Memory B cell (primary cell): ENCODE data around the gene NDC1.
"Not testable (repeated sequence)": the region's sequence is repeated elsewhere in the genome, so short reads cannot be mapped to it uniquely, and the experiment has no call there.

ENCODE experiments used
- ATAC-seq: fragments of 150-1000 bp; cut with Tn5 transposase; 2 replicates; pipeline ENCODE4 v1.10.0; 2021; ENCODE audit warnings: low read depth, mild to moderate bottlenecking, moderate library complexity
- DNase-seq, 2 donors: peaks; one replicate each; pipeline ENCODE4 v3.0.0; 2022; ENCODE audit warnings: low spot score in 2 of 2
- H3K27ac Mint-ChIP-seq: one replicate; pipeline ENCODE4 v1.8.0; 2022; ENCODE audit warnings: mild to moderate bottlenecking, moderate library complexity, mixed read lengths
- H3K27me3 Mint-ChIP-seq: one replicate; pipeline ENCODE4 v1.8.0; 2022; ENCODE audit warnings: mixed read lengths
- H3K36me3 Mint-ChIP-seq: one replicate; pipeline ENCODE4 v1.8.0; 2022; ENCODE audit warnings: mild to moderate bottlenecking, mixed read lengths
- H3K4me1 Mint-ChIP-seq: one replicate; pipeline ENCODE4 v1.8.0; 2022; ENCODE audit warnings: mixed read lengths
- H3K4me3 Mint-ChIP-seq: one replicate; pipeline ENCODE4 v1.8.0; 2022; ENCODE audit warnings: mild to moderate bottlenecking, moderate library complexity, mixed read lengths
- H3K9me3 Mint-ChIP-seq: one replicate; pipeline ENCODE4 v1.8.0; 2022; ENCODE audit warnings: mixed read lengths

The NDC1 gene, protein sequence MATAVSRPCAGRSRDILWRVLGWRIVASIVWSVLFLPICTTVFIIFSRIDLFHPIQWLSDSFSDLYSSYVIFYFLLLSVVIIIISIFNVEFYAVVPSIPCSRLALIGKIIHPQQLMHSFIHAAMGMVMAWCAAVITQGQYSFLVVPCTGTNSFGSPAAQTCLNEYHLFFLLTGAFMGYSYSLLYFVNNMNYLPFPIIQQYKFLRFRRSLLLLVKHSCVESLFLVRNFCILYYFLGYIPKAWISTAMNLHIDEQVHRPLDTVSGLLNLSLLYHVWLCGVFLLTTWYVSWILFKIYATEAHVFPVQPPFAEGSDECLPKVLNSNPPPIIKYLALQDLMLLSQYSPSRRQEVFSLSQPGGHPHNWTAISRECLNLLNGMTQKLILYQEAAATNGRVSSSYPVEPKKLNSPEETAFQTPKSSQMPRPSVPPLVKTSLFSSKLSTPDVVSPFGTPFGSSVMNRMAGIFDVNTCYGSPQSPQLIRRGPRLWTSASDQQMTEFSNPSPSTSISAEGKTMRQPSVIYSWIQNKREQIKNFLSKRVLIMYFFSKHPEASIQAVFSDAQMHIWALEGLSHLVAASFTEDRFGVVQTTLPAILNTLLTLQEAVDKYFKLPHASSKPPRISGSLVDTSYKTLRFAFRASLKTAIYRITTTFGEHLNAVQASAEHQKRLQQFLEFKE

DNA sequence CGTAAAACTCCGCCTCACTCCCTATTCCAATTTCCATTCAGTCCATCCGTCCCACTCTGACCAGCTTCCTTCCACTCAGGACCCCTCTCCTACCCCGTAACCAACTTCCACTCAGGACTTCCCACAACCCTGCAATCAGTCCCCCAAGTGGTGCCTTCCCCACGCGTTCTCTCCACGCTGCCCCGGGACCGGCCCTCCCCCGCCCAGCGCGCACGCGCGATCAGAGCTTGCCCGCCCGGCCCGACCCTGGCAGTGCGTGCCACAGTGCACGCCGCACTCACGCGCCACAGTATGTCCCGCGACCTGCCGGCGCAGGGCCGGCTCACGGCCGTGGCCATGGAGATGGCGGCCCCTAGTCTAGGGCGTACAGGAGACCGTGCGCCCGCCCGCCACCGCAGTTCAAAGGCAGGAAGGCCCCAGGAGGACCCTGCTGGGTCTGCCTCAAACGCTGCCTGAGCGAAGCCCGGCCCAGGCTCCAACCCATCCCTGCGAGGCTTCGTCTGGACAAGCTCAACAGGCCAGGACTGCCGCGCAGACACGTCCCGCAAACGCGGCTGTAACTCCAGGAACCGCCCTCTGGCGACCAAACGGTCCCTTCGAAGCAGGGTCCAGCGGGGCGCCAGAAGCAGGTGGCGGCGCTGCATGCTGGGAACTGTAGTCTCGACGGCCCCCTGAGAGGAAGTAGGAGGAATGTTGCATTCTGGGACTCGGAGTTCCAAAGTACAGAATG is at the start of gene NDC1:
Gene NDC1, minus strand, starts transcription at position 373 of the 730 bp plus-strand sequence. Its CDS starts 35 bp downstream, at position 338.
- Mint-ChIP-seq H3K27me3 (peaks cover 2% of the 10 kb centered on the region), H3K36me3 (no peaks in the 10 kb centered on the region), H3K4me1 (peaks cover 19% of the 10 kb centered on the region), H3K4me3 (peak within 1 kb of the TSS; percentile 96), H3K9me3 (peaks cover 2% of the 10 kb centered on the region), H3K27ac (peak within 1 kb of the TSS; percentile 98)
- peak; percentile 84 to 96 for DNase-seq
- ATAC-seq, result peak; percentile 85

DNA sequence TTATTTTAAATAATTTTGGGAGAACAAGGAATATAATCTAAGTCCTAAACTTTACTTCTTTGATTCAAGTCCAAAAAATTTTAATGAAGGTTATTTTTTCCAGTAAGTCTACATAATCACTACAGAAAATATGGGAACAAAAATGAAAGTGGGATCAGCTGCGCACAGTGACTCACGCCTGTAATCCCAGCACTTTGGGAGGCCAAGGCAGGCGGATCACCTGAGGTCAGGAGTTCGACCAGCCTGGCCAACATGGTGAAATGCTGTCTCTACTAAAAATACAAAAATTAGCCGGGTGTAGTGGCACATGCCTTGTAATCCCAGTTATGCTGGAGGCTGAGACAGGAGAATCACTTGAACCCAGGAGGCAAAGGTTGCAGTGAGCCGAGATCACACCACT is 45.5 kb upstream of the NDC1 start:
- peaks cover 35% of the 10 kb centered on the region for H3K36me3 Mint-ChIP-seq
- peaks cover 17% of the 10 kb centered on the region for H3K4me1 Mint-ChIP-seq

DNA sequence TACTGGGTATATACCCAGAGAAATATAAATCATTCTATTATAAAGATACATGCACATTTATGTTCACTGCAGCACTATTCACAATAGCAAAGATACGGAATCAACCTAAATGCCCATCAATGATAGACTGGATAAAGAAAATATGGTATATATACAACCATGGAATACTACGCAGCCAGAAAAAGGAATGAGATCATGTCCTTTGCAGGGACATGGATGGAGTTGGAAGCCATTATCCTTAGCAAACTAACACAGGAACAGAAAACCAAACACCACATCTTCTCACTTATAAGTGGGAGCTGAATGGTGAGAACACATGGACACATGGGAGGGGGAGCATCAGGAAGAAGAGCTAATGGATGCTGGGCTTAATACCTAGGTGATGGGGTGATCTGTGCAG is 43.8 kb upstream of the NDC1 start:
- H3K27ac Mint-ChIP-seq, H3K4me3 Mint-ChIP-seq, H3K27me3 Mint-ChIP-seq, H3K4me1 Mint-ChIP-seq, ATAC-seq, H3K9me3 Mint-ChIP-seq, DNase-seq: not testable (repeated sequence)
- peaks cover 35% of the 10 kb centered on the region for H3K36me3 Mint-ChIP-seq

More for the DNA sequence above, 45.5 kb upstream of the NDC1 start:
- not testable (repeated sequence) for H3K27ac Mint-ChIP-seq, H3K27me3 Mint-ChIP-seq, DNase-seq, H3K9me3 Mint-ChIP-seq, H3K4me3 Mint-ChIP-seq, ATAC-seq

DNA sequence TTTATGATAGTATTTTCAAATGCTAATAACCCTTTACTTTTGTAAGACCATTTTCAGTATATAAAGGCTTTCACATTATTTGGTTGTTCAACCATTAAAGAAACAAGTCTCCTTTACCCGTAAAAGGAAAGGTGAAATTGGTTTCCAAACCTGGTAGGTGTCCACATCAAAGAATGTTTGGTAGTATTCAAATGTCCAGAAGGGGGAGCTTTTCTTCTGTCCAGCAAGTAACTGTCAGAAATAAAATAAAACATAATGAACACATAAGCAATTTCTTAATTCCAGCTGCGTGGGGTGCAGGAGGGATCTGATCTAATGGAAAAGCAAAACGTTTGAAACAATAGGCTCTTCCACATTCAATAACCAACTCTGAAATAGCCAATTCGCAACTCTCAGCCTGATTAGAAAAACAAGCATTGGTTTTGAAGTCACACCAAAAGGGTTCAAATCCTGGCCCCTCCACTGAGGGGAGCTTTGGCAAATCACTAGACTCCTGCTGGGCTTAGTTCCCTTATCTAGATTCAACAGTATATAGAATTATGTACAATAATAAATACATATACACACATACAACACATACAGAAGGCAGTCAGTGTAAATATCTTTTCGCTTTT is 40.5 kb upstream of the NDC1 start:
- Mint-ChIP-seq H3K36me3 (peaks cover 41% of the 10 kb centered on the region), H3K4me1 (peaks cover 6% of the 10 kb centered on the region), H3K4me3 (no peak overlapping the region), H3K9me3 (peaks cover 4% of the 10 kb centered on the region), H3K27me3 (no peaks in the 10 kb centered on the region), H3K27ac (no peak overlapping the region)
- peak in 1 of 2 donors; percentile 10 for DNase-seq
- no peak for ATAC-seq

DNA sequence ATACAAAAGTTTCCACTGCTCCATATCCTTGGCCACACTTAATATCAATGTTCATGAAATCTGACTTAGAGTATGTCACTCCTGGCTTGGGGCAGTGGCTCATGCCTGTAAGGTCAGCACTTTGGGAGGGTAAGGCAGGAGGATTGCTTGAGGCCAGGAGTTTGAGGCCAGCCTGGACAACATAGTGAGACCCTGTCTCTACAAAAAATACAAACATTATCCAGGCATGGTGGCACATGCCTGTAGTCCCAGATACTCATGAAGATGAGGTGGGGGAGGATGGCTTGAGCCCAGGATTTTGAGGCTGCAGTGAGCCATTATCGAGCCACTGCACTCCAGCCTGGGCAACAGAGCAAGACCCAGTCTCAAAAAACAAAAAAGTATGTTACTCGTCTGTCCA is 37.1 kb upstream of the NDC1 start:
- ATAC-seq, DNase-seq, H3K27me3 Mint-ChIP-seq, H3K9me3 Mint-ChIP-seq, H3K4me3 Mint-ChIP-seq, H3K4me1 Mint-ChIP-seq, H3K27ac Mint-ChIP-seq: not testable (repeated sequence)
- peaks cover 29% of the 10 kb centered on the region for H3K36me3 Mint-ChIP-seq

DNA sequence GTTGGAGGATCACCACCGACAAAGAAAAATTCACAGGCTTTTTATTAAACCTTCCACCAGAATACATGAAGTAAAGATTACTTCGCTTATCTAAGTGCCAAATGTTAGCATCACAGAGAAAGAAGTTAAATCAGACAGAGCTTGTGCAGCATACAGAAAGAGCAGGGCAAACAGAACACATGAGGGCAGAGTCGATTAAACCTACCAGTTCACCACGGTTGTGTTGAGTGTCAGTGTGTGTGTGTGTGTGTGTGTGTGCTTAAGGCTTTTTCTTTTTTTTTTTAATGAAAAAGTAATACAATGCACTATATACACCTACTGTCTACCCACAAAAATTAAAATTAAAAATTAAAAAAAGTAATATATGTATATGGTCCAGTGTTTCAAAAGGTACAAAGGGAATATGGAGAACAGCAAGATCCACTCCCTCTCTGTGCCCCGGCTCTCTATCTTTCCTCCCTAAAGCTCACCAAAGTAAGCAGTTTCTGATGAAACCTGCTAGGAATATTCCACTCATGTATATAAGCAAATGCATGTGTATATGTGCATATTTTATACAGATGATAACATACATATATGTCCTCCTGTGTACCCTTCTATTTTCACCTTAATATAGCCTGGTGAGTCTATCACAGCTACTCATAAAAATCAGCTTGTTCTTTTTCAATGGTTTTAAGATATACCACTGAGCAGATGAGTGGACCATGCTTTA is 33.8 kb upstream of the NDC1 start:
- DNase-seq, result no peak
- no peak for ATAC-seq
- no peak overlapping the region for H3K27ac Mint-ChIP-seq
- H3K4me1 Mint-ChIP-seq, result peaks cover 3% of the 10 kb centered on the region
- H3K9me3 Mint-ChIP-seq, result no peaks in the 10 kb centered on the region
- no peaks in the 10 kb centered on the region for H3K27me3 Mint-ChIP-seq
- peaks cover 21% of the 10 kb centered on the region for H3K36me3 Mint-ChIP-seq
- H3K4me3 Mint-ChIP-seq, result no peak overlapping the region

DNA sequence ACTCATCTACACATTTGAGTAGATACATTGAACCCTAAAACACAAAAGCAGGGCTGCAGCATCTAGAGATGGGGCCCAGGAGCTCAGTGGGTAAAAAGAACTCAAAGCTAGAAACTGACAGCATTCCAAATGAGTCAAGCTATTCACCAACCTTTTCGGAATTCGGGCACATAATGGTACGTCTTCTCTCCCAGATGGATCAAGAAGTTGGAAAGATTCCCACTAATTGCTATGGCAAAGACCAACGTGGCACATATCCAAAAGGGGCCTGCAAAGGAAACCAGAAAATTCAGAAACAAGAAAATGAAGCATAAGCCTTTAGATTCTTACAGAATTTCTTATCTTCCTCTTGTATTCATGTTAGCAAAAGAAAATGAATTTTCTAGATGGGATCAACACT is 33.1 kb upstream of the NDC1 start:
- Mint-ChIP-seq H3K9me3 (no peaks in the 10 kb centered on the region), H3K4me1 (peaks cover 3% of the 10 kb centered on the region), H3K27ac (no peak overlapping the region), H3K4me3 (no peak overlapping the region), H3K36me3 (peaks cover 25% of the 10 kb centered on the region), H3K27me3 (no peaks in the 10 kb centered on the region)
- ATAC-seq (no peak), DNase-seq (no peak)

DNA sequence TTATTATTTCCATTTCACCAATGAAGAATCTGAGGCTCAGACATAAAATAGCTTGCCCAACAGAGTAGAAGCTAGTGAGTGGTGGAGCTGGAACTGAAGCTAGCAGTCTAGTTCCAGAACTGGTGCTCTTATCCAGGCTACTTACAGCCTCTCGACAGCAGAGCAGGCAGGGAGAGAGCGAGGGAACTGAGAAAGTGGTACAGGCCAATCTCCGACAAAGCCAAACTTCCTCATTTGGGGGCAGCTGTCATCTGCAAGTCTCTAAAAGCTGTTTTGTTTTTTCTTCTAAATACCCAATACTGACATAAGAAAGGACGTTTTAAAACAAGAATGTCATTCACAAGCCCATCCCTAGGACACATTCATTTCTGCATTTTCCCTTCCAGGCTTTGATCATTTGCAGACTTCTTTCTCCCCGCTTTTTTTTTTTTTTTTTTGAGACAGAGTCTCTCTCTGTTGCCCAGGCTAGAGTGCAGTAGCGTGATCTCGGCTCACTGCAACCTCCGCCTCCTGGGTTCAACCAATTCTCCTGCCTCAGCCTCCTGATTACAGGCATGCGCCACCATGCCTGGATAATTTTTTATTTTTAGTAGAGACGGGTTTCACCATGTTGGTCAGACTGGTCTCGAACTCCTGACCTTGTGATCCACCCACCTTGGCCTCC is 31.5 kb upstream of the NDC1 start:
- H3K36me3 Mint-ChIP-seq, result peaks cover 19% of the 10 kb centered on the region
- peak; percentile 99 for ATAC-seq
- peak overlapping the region; percentile 24 for H3K4me3 Mint-ChIP-seq
- peak in 1 of 2 donors; percentile 25 for DNase-seq
- peaks cover 3% of the 10 kb centered on the region for H3K4me1 Mint-ChIP-seq
- no peaks in the 10 kb centered on the region for H3K9me3 Mint-ChIP-seq
- peak overlapping the region; percentile 38 for H3K27ac Mint-ChIP-seq
- no peaks in the 10 kb centered on the region for H3K27me3 Mint-ChIP-seq

DNA sequence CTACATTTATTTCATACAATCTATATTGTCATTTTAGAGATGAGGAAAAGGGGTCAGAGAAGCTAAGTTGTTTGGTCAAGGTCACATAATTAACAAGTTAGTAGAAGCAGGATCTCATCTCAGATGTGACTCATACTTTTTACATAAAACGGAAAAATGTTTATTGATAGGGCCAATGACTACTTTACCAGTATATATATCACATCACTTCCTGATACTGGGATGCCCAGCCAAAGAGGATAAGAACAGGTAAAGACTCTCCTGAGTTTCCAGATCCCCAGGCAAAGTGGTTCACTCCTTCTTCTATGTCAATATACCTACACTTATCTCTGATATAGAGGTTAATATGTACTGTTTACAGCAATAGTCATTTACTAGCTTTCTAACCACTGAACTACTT is 30.5 kb upstream of the NDC1 start:
- ATAC-seq (no peak), DNase-seq (no peak)
- no peak overlapping the region for H3K4me3 Mint-ChIP-seq
- peaks cover 20% of the 10 kb centered on the region for H3K36me3 Mint-ChIP-seq
- H3K4me1 Mint-ChIP-seq, result peaks cover 3% of the 10 kb centered on the region
- H3K9me3 Mint-ChIP-seq, result no peaks in the 10 kb centered on the region
- H3K27ac Mint-ChIP-seq, result no peak overlapping the region
- H3K27me3 Mint-ChIP-seq, result no peaks in the 10 kb centered on the region

DNA sequence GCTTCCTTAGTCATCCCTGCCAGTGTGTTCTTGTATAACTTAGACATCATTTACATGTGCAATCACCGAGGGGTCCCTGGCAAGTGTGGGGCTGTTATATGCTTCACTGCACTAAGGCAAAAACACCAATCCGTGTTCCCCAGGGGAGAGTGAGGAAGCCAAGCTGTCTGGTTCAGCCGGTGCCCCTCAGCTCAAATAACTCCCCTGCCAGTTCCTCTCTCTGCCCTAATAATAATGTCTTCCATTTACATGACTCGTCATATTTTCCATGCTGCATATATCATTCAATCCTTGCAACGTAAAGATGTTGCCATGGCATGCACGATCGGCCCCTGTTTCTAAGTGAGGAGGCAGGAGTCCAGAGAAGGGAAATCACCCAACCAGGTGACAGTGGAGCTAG is 24.4 kb upstream of the NDC1 start:
- Mint-ChIP-seq H3K9me3 (no peaks in the 10 kb centered on the region), H3K4me1 (peaks cover 17% of the 10 kb centered on the region), H3K4me3 (no peak overlapping the region), H3K27ac (peak overlapping the region; percentile 13), H3K36me3 (peaks cover 19% of the 10 kb centered on the region), H3K27me3 (no peaks in the 10 kb centered on the region)
- DNase-seq (no peak), ATAC-seq (peak; percentile 19)

DNA sequence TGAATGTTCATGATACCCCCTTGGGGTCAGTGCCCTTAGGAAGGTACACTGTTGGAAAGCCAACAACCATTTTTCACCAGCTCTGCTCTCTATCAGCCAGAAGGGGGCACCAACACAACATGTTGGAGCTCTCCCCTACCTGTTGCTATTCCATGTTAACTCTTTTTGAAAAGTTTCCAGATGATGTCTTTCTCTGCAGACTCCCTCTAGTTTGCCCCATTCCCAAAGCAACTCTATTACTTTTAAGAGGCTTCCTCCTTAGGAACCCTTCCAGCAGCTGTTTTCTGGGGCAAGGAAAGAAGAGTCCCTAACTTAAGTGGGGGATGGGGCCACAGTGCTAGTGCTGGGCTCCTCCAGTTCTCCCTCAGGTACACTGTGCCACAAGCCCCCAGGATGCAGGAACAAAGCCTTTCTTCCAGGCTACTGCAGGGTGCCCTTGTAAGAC is 22.9 kb upstream of the NDC1 start:
- Mint-ChIP-seq H3K9me3 (no peaks in the 10 kb centered on the region), H3K36me3 (peaks cover 19% of the 10 kb centered on the region), H3K27me3 (no peaks in the 10 kb centered on the region), H3K4me3 (no peak overlapping the region), H3K4me1 (peaks cover 17% of the 10 kb centered on the region), H3K27ac (no peak overlapping the region)
- DNase-seq, result peak; percentile 38 to 58
- ATAC-seq, result peak; percentile 80

DNA sequence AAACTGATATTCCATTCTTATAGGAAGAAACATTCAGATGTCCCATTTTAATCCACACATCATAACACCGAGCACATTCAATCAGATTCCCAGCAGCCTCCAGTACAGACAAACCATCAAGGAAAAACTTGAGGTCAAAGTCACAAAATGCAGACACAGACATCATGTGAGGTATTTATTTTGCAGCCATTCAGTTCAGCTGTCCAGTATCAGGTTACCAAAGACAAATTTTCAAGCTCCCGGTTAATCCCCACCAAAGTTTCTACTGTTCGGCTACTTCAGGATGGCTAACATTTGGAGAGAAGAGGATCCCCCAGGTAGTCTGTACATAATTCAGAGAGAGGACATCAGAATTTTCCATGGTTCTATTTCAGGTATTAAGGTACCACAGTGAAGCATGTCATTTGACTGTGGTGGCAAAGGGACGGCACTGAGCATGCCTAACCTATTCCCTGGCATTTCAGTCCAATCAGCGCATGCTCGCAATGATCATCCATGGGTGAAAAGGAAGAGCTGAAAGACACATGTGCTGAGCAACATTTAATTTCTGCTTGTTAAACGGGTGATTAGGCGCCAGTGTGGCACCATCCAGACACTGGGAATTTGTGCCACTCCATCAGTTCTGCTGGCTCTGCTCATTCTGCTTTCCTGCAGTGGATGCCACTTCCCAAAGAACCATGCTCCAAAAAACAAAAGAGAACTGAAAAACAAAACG is 13.6 kb upstream of the NDC1 start:
- H3K36me3 Mint-ChIP-seq, result peaks cover 39% of the 10 kb centered on the region
- no peaks in the 10 kb centered on the region for H3K27me3 Mint-ChIP-seq
- ATAC-seq, result no peak
- no peak overlapping the region for H3K4me3 Mint-ChIP-seq
- H3K9me3 Mint-ChIP-seq, result no peaks in the 10 kb centered on the region
- no peak overlapping the region for H3K27ac Mint-ChIP-seq
- no peaks in the 10 kb centered on the region for H3K4me1 Mint-ChIP-seq
- DNase-seq, result no peak
